DOHH2 (cell line): ENCODE results near the gene GJD3.

Experiments
- H3F3A ChIP-seq: fragments of 200-600 bp; sonication (generic), shearing (Covaris generic); 2 replicates; pipeline ENCODE4 v1.6.0; 2016; ENCODE audit warnings: antibody characterized with exemption, mild to moderate bottlenecking; ENCODE audit not compliant: control insufficient read depth, insufficient read depth
- H3K27ac ChIP-seq: fragments of 200-600 bp; sonication (generic); 2 replicates; pipeline ENCODE4 v1.5.1; 2014; ENCODE audit warnings: low read depth, mild to moderate bottlenecking, low read length, moderate library complexity
- H3K27me3 ChIP-seq: fragments of 200-600 bp; sonication (generic); 2 replicates; pipeline ENCODE4 v1.6.1; 2014; ENCODE audit warnings: mild to moderate bottlenecking, low read length, mixed read lengths; ENCODE audit not compliant: control insufficient read depth
- H3K36me3 ChIP-seq: fragments of 200-600 bp; sonication (generic); 2 replicates; pipeline ENCODE4 v1.6.1; 2014; ENCODE audit warnings: mild to moderate bottlenecking, low read length, moderate library complexity, mixed read lengths; ENCODE audit not compliant: control insufficient read depth
- H3K4me1 ChIP-seq: fragments of 200-600 bp; sonication (generic); 2 replicates; pipeline ENCODE4 v1.6.1; 2014; ENCODE audit warnings: mild to moderate bottlenecking, low read length, mixed read lengths; ENCODE audit not compliant: control insufficient read depth
- H3K4me2 ChIP-seq: fragments of 200-600 bp; sonication (generic); 2 replicates; pipeline ENCODE4 v1.6.0; 2014; ENCODE audit warnings: mild to moderate bottlenecking, low read length, moderate library complexity
- H3K4me3 ChIP-seq: fragments of 200-600 bp; sonication (generic); 2 replicates; pipeline ENCODE4 v1.5.1; 2014; ENCODE audit warnings: mild to moderate bottlenecking, low read length, mixed read lengths
- H3K79me2 ChIP-seq: fragments of 200-600 bp; sonication (generic); 2 replicates; pipeline ENCODE4 v1.6.1; 2014; ENCODE audit warnings: mild to moderate bottlenecking, low read length, mixed read lengths; ENCODE audit not compliant: control insufficient read depth
- H3K9me2 ChIP-seq: fragments of 200-600 bp; sonication (generic); replicated peaks from 2 replicates; pipeline ENCODE4 v1.6.1; 2014; ENCODE audit warnings: mild to moderate bottlenecking, low read length, mixed read lengths; ENCODE audit not compliant: control insufficient read depth
- H3K9me3 ChIP-seq: fragments of 200-600 bp; sonication (generic); 2 replicates; pipeline ENCODE4 v1.6.1; 2014; ENCODE audit warnings: antibody characterized with exemption, low read length, mixed read lengths; ENCODE audit not compliant: control insufficient read depth, insufficient read depth
- H4K20me1 ChIP-seq: fragments of 200-600 bp; sonication (generic); 2 replicates; pipeline ENCODE4 v1.6.0; 2014; ENCODE audit warnings: low read depth, mild to moderate bottlenecking, antibody characterized with exemption, low read length, moderate library complexity; ENCODE audit not compliant: control insufficient read depth, insufficient read depth
- CTCF ChIP-seq: fragments of 200-600 bp; sonication (generic); IDR thresholded peaks from one replicate; pipeline ENCODE4 v1.5.1; 2014; ENCODE audit warnings: antibody characterized with exemption, mild to moderate bottlenecking, low read depth, low read length; ENCODE audit not compliant: poor library complexity, severe bottlenecking
- EZH2phosphoT487 ChIP-seq: fragments of 200-600 bp; sonication (generic); IDR thresholded peaks from 2 replicates; pipeline ENCODE4 v1.6.1; 2017; ENCODE audit warnings: borderline replicate concordance, mild to moderate bottlenecking, antibody characterized with exemption, low read length, moderate library complexity, mixed read lengths

Gene GJD3

GRCh38 chr17:40354221-40355122 lies 10.1 kb downstream of the GJD3 start:
- Histone ChIP-seq H3K27ac (no peak overlapping the region), H4K20me1 (no peaks in the 10 kb centered on the region), H3K36me3 (peaks cover 22% of the 10 kb centered on the region), H3K4me3 (no peak overlapping the region), H3K9me2 (no peaks in the 10 kb centered on the region), H3K79me2 (no peaks in the 10 kb centered on the region), H3K4me1 (peaks cover 22% of the 10 kb centered on the region), H3F3A (no peaks in the 10 kb centered on the region), H3K27me3 (no peaks in the 10 kb centered on the region), H3K4me2 (no peak overlapping the region), H3K9me3 (no peaks in the 10 kb centered on the region)
- TF ChIP-seq EZH2phosphoT487 = no peak
- TF ChIP-seq CTCF = no peak

- no peak for TF ChIP-seq CTCF
- no peak for TF ChIP-seq EZH2phosphoT487
- Histone ChIP-seq H4K20me1 (no peaks in the 10 kb centered on the region), H3K9me2 (no peaks in the 10 kb centered on the region), H3K4me2 (no peak overlapping the region), H3K4me1 (peaks cover 18% of the 10 kb centered on the region), H3K27me3 (no peaks in the 10 kb centered on the region), H3K36me3 (peaks cover 23% of the 10 kb centered on the region), H3K4me3 (no peak overlapping the region), H3K9me3 (no peaks in the 10 kb centered on the region), H3F3A (no peaks in the 10 kb centered on the region), H3K79me2 (peaks cover 4% of the 10 kb centered on the region; the same call in 1 of the 2 replicates), H3K27ac (no peak overlapping the region)
Measured at GRCh38 chr17:40352779-40353394, 11.7 kb downstream of the GJD3 start.

GRCh38 chr17:40352237-40352778 lies 12.2 kb downstream of the GJD3 start:
- Histone ChIP-seq H3K27me3 (no peaks in the 10 kb centered on the region), H3F3A (no peaks in the 10 kb centered on the region), H3K9me2 (no peaks in the 10 kb centered on the region), H3K4me1 (peaks cover 24% of the 10 kb centered on the region), H3K27ac (no peak overlapping the region), H3K9me3 (no peaks in the 10 kb centered on the region), H3K36me3 (peaks cover 23% of the 10 kb centered on the region), H3K79me2 (peaks cover 5% of the 10 kb centered on the region; the same call in 1 of the 2 replicates), H3K4me3 (no peak overlapping the region), H4K20me1 (no peaks in the 10 kb centered on the region), H3K4me2 (no peak overlapping the region)
- TF ChIP-seq CTCF = no peak
- TF ChIP-seq EZH2phosphoT487 = no peak
